Measurements from ENCODE around the gene PFKL.

DNA sequence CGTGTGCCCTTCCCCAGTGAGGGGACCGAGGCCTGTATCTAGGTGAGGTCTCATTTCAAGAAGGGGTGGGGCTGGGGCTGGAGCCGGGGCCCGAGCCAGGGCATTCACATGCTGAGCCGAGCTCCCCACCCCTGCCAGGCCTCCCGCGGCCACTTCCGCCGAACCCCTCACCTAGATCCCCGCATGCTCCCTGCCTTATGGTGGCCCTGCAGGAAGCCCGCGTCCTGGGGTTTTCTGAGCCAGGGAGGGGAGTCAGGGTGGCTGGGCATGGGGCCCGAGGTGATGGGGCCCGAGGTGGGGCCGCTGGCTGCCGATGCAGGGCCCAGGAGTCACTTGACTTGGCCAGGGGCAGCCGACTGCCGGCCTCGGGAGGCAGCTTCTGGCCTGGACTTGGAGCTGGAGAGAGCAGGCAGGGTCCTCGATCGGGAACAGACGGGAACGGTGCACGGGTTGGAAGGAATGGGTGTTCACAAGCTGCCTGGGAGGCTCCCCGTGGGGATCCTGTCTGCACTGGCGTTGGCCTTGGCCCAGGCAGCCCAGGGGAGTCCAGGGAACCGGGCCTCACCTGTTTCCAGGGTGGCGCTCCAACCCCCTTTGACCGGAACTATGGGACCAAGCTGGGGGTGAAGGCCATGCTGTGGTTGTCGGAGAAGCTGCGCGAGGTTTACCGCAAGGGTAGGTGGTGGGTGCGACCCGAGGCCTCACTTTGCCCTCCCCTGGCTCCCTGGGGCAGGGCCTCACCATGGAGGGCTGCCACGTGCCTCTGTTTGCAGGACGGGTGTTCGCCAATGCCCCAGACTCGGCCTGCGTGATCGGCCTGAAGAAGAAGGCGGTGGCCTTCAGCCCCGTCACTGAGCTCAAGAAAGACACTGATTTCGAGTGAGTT is 25.8 kb downstream of the PFKL start:
- TF ChIP-seq, protein P1, sequence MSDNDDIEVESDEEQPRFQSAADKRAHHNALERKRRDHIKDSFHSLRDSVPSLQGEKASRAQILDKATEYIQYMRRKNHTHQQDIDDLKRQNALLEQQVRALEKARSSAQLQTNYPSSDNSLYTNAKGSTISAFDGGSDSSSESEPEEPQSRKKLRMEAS (IDR thresholded peaks at IDR 0.05; ENCODE audit: low read depth, low read length), result no peak
- no peak for TF ChIP-seq MYC (IDR thresholded peaks at IDR 0.05; ENCODE audit: low read depth, low read length)
- TF ChIP-seq, protein P2, sequence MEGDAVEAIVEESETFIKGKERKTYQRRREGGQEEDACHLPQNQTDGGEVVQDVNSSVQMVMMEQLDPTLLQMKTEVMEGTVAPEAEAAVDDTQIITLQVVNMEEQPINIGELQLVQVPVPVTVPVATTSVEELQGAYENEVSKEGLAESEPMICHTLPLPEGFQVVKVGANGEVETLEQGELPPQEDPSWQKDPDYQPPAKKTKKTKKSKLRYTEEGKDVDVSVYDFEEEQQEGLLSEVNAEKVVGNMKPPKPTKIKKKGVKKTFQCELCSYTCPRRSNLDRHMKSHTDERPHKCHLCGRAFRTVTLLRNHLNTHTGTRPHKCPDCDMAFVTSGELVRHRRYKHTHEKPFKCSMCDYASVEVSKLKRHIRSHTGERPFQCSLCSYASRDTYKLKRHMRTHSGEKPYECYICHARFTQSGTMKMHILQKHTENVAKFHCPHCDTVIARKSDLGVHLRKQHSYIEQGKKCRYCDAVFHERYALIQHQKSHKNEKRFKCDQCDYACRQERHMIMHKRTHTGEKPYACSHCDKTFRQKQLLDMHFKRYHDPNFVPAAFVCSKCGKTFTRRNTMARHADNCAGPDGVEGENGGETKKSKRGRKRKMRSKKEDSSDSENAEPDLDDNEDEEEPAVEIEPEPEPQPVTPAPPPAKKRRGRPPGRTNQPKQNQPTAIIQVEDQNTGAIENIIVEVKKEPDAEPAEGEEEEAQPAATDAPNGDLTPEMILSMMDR (IDR thresholded peaks at IDR 0.05; ENCODE audit: low read depth, low read length), result no peak
- no peak for TF ChIP-seq POLR2A (IDR thresholded peaks at IDR 0.05; ENCODE audit: extremely low read depth, insufficient read length)

All from NB4 (cell line).